Measurements from ENCODE around the gene NLGN3.

The NLGN3 gene

GRCh38 chrX:71168134-71168533 lies 23.5 kb downstream of the NLGN3 start:
- TF ChIP-seq EZH2phosphoT487 (IDR thresholded peaks at IDR 0.05; ENCODE audit: low read depth) (no peak), CTCF (IDR thresholded peaks at IDR 0.05; ENCODE audit: low read depth, low read length) (no peak)
- Histone ChIP-seq H3K36me3 (replicated peaks; ENCODE audit: low read depth, low read length) (peaks cover 5% of the 10 kb centered on the region), H3K9ac (ENCODE audit: low read length) (no peak overlapping the region), H2AFZ (ENCODE audit: low read depth, low read length) (no peak overlapping the region), H3K4me2 (ENCODE audit: low read length) (no peak overlapping the region), H3K4me3 (ENCODE audit: low read length) (no peak overlapping the region), H3K27ac (ENCODE audit: low read length) (no peak overlapping the region), H3K79me2 (ENCODE audit: low read length) (no peaks in the 10 kb centered on the region; the same call in 1 of the 2 replicates), H3K4me1 (ENCODE audit: low read length) (no peaks in the 10 kb centered on the region), H4K20me1 (ENCODE audit: insufficient read depth, low read length) (no peaks in the 10 kb centered on the region), H3K9me3 (ENCODE audit: insufficient read depth, low read length) (no peaks in the 10 kb centered on the region), H3K27me3 (ENCODE audit: low read depth, low read length) (no peaks in the 10 kb centered on the region)

- TF ChIP-seq CTCF (IDR thresholded peaks at IDR 0.05; ENCODE audit: low read depth, low read length), result no peak
- no peak for TF ChIP-seq EZH2phosphoT487 (IDR thresholded peaks at IDR 0.05; ENCODE audit: low read depth)
- no peaks in the 10 kb centered on the region for H3K4me1 ChIP-seq (ENCODE audit: low read length)
These were observed 24.9 kb downstream of the NLGN3 start for GRCh38 chrX:71169586-71169985.

DNA sequence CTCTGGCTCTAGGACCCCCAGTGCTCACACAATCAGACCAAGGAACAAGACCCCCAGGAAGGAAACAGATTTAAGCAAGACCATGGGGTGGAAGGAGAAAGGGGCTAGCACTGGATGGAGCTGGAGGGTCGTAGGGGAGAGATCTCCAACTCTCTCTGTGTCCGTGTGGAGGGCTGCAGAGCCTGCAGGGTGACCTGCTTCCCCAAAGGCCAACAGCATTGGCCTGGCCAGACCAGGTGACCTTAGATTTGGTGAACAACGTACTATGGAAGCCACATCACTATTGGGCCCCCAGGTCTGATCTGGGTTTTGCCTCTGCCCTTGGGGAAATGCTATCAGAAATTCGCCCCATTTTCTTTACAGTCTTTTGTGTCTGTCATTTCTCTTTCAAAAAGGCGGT lies 26.0 kb downstream of the NLGN3 start:
- TF ChIP-seq CTCF (IDR thresholded peaks at IDR 0.05; ENCODE audit: low read depth, low read length), result no peak
- H3K79me2 ChIP-seq (ENCODE audit: low read length), result no peaks in the 10 kb centered on the region; the same call in 1 of the 2 replicates
- H3K36me3 ChIP-seq (replicated peaks; ENCODE audit: low read depth, low read length), result peaks cover 21% of the 10 kb centered on the region
- H3K4me1 ChIP-seq (ENCODE audit: low read length), result no peaks in the 10 kb centered on the region
- H3K9me3 ChIP-seq (ENCODE audit: insufficient read depth, low read length), result no peaks in the 10 kb centered on the region
- H4K20me1 ChIP-seq (ENCODE audit: insufficient read depth, low read length), result no peaks in the 10 kb centered on the region
- H3K27ac ChIP-seq (ENCODE audit: low read length), result no peak overlapping the region
- no peak overlapping the region for H3K9ac ChIP-seq (ENCODE audit: low read length)
- no peak overlapping the region for H2AFZ ChIP-seq (ENCODE audit: low read depth, low read length)
- no peak overlapping the region for H3K4me3 ChIP-seq (ENCODE audit: low read length)
- H3K4me2 ChIP-seq (ENCODE audit: low read length), result no peak overlapping the region
- H3K27me3 ChIP-seq (ENCODE audit: low read depth, low read length), result no peaks in the 10 kb centered on the region

More at GRCh38 chrX:71169586-71169985, 24.9 kb downstream of the NLGN3 start:
- H3K27ac ChIP-seq (ENCODE audit: low read length), result no peak overlapping the region
- H3K9me3 ChIP-seq (ENCODE audit: insufficient read depth, low read length), result no peaks in the 10 kb centered on the region
- H4K20me1 ChIP-seq (ENCODE audit: insufficient read depth, low read length), result no peaks in the 10 kb centered on the region
- no peak overlapping the region for H3K4me2 ChIP-seq (ENCODE audit: low read length)
- no peak overlapping the region for H3K4me3 ChIP-seq (ENCODE audit: low read length)
- no peak overlapping the region for H3K9ac ChIP-seq (ENCODE audit: low read length)
- peaks cover 14% of the 10 kb centered on the region for H3K36me3 ChIP-seq (replicated peaks; ENCODE audit: low read depth, low read length)
- H3K79me2 ChIP-seq (ENCODE audit: low read length), result no peaks in the 10 kb centered on the region; the same call in 1 of the 2 replicates
- no peak overlapping the region for H2AFZ ChIP-seq (ENCODE audit: low read depth, low read length)
- no peaks in the 10 kb centered on the region for H3K27me3 ChIP-seq (ENCODE audit: low read depth, low read length)

DNA sequence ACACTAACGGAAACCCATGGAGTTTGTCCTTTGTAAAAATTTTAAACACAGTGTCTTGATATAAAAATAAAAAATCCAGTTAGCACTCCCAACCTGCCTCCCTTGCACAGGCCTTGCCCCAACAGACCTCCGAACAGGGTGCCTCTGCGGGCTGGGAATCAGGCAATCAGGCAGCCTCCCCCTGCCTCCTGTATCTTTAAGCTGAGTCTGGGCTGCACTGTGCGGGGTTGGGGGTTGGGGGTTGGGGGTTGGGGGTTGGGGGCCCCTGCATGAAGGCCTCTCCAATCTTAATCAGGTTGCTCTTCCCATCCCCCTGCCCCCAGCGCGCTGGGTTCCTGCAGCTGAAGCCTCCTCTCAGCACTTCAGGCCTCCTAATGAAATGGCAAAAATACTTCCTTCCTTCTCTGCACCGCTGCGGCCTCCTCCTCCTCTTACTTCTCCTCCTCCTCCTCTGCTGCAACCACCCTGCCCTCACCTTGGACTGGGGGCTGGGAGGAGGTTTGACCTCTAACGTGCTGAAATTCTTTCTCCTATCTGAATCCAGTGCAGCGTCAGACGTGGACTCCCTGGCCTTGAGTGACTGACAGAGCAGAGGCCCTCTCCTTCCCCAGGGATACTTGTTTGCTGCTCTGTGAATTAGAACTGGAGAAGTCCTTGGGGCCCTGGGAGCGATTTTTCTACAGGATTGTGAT lies 26.6 kb downstream of the NLGN3 start:
- Histone ChIP-seq H3K4me3 (ENCODE audit: low read length) (no peak overlapping the region), H3K27me3 (ENCODE audit: low read depth, low read length) (no peaks in the 10 kb centered on the region), H2AFZ (ENCODE audit: low read depth, low read length) (no peak overlapping the region), H3K4me2 (ENCODE audit: low read length) (no peak overlapping the region), H3K9me3 (ENCODE audit: insufficient read depth, low read length) (no peaks in the 10 kb centered on the region), H3K9ac (ENCODE audit: low read length) (no peak overlapping the region), H3K27ac (ENCODE audit: low read length) (no peak overlapping the region), H3K79me2 (ENCODE audit: low read length) (no peaks in the 10 kb centered on the region; the same call in 1 of the 2 replicates), H3K36me3 (replicated peaks; ENCODE audit: low read depth, low read length) (peaks cover 21% of the 10 kb centered on the region), H4K20me1 (ENCODE audit: insufficient read depth, low read length) (no peaks in the 10 kb centered on the region), H3K4me1 (ENCODE audit: low read length) (no peaks in the 10 kb centered on the region)
- TF ChIP-seq EZH2phosphoT487 (IDR thresholded peaks at IDR 0.05; ENCODE audit: low read depth) (no peak), CTCF (IDR thresholded peaks at IDR 0.05; ENCODE audit: low read depth, low read length) (no peak)
